Measurements from ENCODE around the gene PCK2. TPM values are rescaled to one million over a fixed set of nuclear protein-coding genes. Genes with fewer than 3 reads are reported as not detected.
"Not testable (repeated sequence)": the region's sequence is repeated elsewhere in the genome, so short reads cannot be mapped to it uniquely, and the experiment has no call there.

The PCK2 gene
- total RNA-seq, result 10 to 100 TPM; 49.6 to 54.9 TPM

DNA sequence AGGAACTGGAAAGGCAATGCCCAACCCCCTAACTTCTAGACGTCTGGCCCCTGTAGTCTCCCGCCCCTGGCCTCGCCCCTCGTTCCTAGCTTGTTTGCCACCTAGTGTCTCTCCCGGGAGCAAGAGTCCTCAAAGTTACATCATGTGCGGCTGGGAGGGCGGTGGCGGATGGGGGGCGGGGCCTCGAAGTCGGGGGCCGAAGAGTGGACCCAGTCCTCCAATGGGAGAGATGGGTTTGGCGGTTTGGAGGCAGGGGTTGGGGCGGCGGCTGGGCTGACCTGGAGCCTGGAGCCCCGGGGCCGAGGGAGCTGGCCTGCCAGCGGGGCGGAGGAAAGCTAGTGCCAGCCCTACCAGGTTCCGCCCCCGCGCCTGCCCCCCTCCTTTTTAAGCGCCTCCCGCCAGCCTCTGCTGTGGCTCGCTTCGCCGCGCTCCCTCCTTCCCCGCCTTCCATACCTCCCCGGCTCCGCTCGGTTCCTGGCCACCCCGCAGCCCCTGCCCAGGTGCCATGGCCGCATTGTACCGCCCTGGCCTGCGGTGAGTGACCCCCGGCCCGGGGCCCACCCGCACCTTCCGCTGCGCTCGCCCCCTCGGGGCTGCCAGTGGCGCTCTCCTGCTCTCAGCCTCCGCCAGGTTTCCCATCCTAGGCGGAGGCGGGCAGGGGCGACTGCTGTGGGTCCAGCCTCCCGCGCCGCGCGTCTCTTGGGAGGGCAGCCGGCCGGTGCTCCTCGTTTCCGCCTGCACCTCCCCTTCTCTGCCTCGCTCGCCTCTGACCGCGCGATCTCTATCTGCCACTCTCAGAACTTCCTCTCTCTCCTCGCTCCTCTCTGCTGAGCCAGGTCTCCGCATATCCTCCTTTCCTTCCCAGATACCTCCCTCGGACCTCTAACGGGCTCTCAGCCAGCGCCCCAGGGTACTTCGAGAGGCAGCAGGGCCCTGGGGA lies at the start of gene PCK2:
TSS of gene PCK2 (plus strand) at position 411 of the 940 bp plus-strand sequence. CDS start at position 506, 95 bp downstream.
- ChIA-PET POLR2A (interaction anchor here (0.6 to 6.4 kb wide), 19 partner anchors 9 to 484 kb away, joined by 3 to 89 read pairs (median 6); partner anchors contain the start of genes CARMIL3, DCAF11, EMC9 and IPO4), CTCF (interaction anchor here (0.6 to 11.8 kb wide), 17 partner anchors 9 to 338 kb away, joined by 3 to 315 read pairs (median 6); partner anchors contain the start of genes CARMIL3, CIDEB, DCAF11 and IRF9)
- H3K36me3 Mint-ChIP-seq (ENCODE audit: low read depth), result peaks cover 28% of the 10 kb centered on the region
- peaks cover 42% of the 10 kb centered on the region for H3K4me1 Mint-ChIP-seq (ENCODE audit: low read depth)
- peak within 1 kb of the TSS; percentile 99 for H3K27ac Mint-ChIP-seq
- ATAC-seq (peak; percentile 80), DNase-seq (peak; percentile 84)
- H3K27me3 Mint-ChIP-seq (ENCODE audit: low read depth), result no peaks in the 10 kb centered on the region
- peak within 1 kb of the TSS; percentile 100 for H3K4me3 Mint-ChIP-seq
- H3K9me3 Mint-ChIP-seq (ENCODE audit: insufficient read depth), result no peaks in the 10 kb centered on the region

DNA sequence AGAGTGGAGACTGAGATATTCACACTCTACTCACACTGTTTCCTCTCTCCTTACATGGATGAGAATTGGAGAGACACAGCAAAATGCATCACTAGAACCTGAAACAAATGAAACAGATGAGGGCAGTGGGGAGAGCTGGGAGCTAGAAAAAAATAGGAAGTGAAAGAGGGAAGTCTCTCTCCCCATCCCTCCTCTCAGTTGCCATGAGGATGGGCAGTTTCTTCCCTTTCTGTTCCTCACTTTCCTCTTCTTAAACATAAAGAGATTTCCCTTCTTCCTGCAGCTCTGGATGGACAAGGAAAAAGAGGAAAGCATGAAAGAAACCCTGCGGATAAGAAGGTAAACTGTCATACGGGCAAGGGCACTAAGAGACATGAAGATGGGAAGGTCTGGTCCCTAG lies 45.1 kb upstream of the PCK2 start:
- Mint-ChIP-seq H3K27me3 (ENCODE audit: low read depth) (peaks cover 46% of the 10 kb centered on the region), H3K4me1 (ENCODE audit: low read depth) (peaks cover 42% of the 10 kb centered on the region)
- DNase-seq; H3K27ac Mint-ChIP-seq; CTCF ChIA-PET; POLR2A ChIA-PET; ATAC-seq; H3K9me3 Mint-ChIP-seq (ENCODE audit: insufficient read depth); H3K36me3 Mint-ChIP-seq (ENCODE audit: low read depth); H3K4me3 Mint-ChIP-seq: not testable (repeated sequence)

- not testable (repeated sequence) for H3K27ac Mint-ChIP-seq; H3K9me3 Mint-ChIP-seq (ENCODE audit: insufficient read depth); H3K36me3 Mint-ChIP-seq (ENCODE audit: low read depth); ATAC-seq
- peaks cover 39% of the 10 kb centered on the region for H3K27me3 Mint-ChIP-seq (ENCODE audit: low read depth)
- H3K4me1 Mint-ChIP-seq (ENCODE audit: low read depth), result peaks cover 29% of the 10 kb centered on the region
- DNase-seq, result peak; percentile 17
- ChIA-PET POLR2A (interaction anchor here (0.9 to 1.5 kb wide), 2 partner anchors 43 to 112 kb away, joined by 3 to 4 read pairs; partner anchors contain the start of gene PCK2), CTCF (interaction anchor here (1.1 to 1.4 kb wide), 2 partner anchors 42 to 63 kb away, joined by 4 read pairs; no protein-coding TSS in a partner anchor)
- peak overlapping the region; percentile 70 for H3K4me3 Mint-ChIP-seq
Observed at GRCh38 chr14:24050753-24051152, 43.4 kb upstream of the PCK2 start.

DNA sequence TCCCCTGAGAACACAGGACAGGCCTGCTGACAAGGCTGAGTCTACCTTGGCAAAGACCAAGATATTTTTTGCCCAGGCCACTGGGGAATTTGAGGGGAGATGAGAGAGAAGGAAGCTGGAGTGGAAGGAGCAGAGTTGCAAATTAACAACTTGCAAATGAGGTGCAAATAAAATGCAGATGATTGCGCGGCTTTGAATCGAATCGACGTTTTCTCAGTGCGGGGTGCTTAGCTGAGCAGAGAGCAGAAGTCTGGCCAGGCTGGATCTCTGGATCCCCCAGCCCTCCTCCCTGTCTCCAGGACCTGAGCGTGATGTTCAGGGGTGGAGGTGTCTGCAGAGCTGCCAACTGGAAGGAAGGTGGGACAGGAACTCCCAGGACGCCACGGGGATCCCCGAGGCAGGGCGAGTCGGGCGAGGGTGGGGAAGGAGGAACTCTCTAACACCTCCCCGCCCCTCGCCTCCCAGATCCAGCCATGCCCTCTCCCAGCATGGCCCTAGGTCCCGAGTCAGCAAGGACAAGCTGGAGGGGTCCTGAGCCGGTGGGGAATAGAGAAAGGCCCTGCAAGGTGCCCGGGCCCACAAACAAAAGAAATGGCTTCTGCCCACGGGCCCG lies 42.8 kb upstream of the PCK2 start:
- peak overlapping the region; percentile 70 for H3K27ac Mint-ChIP-seq
- H3K27me3 Mint-ChIP-seq (ENCODE audit: low read depth), result peaks cover 39% of the 10 kb centered on the region
- no peaks in the 10 kb centered on the region for H3K9me3 Mint-ChIP-seq (ENCODE audit: insufficient read depth)
- peaks cover 28% of the 10 kb centered on the region for H3K4me1 Mint-ChIP-seq (ENCODE audit: low read depth)
- ATAC-seq, result no peak
- DNase-seq, result peak; percentile 18
- POLR2A ChIA-PET, result interaction anchor here (1.1 to 2.0 kb wide), 4 partner anchors 30 to 85 kb away, joined by 3 to 11 read pairs (median 4); partner anchors contain the start of genes DCAF11, NRL, PCK2 and PSME1
- CTCF ChIA-PET, result interaction anchor here (0.7 to 3.6 kb wide), 11 partner anchors 7 to 110 kb away, joined by 3 to 28 read pairs (median 4); partner anchors contain the start of gene IRF9
- H3K36me3 Mint-ChIP-seq (ENCODE audit: low read depth), result no peaks in the 10 kb centered on the region
- H3K4me3 Mint-ChIP-seq, result peak overlapping the region; percentile 70

GRCh38 chr14:24051789-24052655 lies 42.1 kb upstream of the PCK2 start, which contains the start of gene CARMIL3:
Gene CARMIL3 (plus strand): TSS chr14:24052009. CDS start chr14:24052154, 145 bp downstream.
- peaks cover 26% of the 10 kb centered on the region for H3K4me1 Mint-ChIP-seq (ENCODE audit: low read depth)
- ChIA-PET POLR2A (interaction anchor here (1.0 to 2.0 kb wide), 6 partner anchors 29 to 84 kb away, joined by 3 to 11 read pairs (median 4); partner anchors contain the start of genes DCAF11, NRL, PCK2 and PSME1), CTCF (interaction anchor here (0.5 to 3.6 kb wide), 12 partner anchors 8 to 110 kb away, joined by 3 to 28 read pairs (median 4); partner anchors contain the start of gene IRF9)
- H3K27ac Mint-ChIP-seq, result peak within 1 kb of the TSS; percentile 70
- H3K36me3 Mint-ChIP-seq (ENCODE audit: low read depth), result no peaks in the 10 kb centered on the region
- H3K9me3 Mint-ChIP-seq (ENCODE audit: insufficient read depth), result no peaks in the 10 kb centered on the region
- peaks cover 36% of the 10 kb centered on the region for H3K27me3 Mint-ChIP-seq (ENCODE audit: low read depth)
- peak within 1 kb of the TSS; percentile 70 for H3K4me3 Mint-ChIP-seq
- DNase-seq, result peak; percentile 73
- peak; percentile 85 for ATAC-seq

- Mint-ChIP-seq H3K9me3 (ENCODE audit: insufficient read depth) (no peaks in the 10 kb centered on the region), H3K27ac (no peak overlapping the region), H3K4me3 (peak overlapping the region; percentile 55), H3K4me1 (ENCODE audit: low read depth) (peaks cover 26% of the 10 kb centered on the region), H3K36me3 (ENCODE audit: low read depth) (no peaks in the 10 kb centered on the region), H3K27me3 (ENCODE audit: low read depth) (peaks cover 33% of the 10 kb centered on the region)
- ChIA-PET CTCF (interaction anchor here (0.5 to 3.6 kb wide), 8 partner anchors 17 to 109 kb away, joined by 3 to 28 read pairs (median 4); partner anchors contain the start of gene IRF9), POLR2A (interaction anchor here (1.0 to 2.0 kb wide), 4 partner anchors 28 to 61 kb away, joined by 3 to 11 read pairs (median 6); partner anchors contain the start of genes DCAF11 and NRL)
- DNase-seq (no peak), ATAC-seq (no peak)
Observed at GRCh38 chr14:24052656-24053547, 41.2 kb upstream of the PCK2 start.

GRCh38 chr14:24053548-24054323 lies 40.4 kb upstream of the PCK2 start:
- Mint-ChIP-seq H3K36me3 (ENCODE audit: low read depth) (no peaks in the 10 kb centered on the region), H3K9me3 (ENCODE audit: insufficient read depth) (no peaks in the 10 kb centered on the region), H3K4me1 (ENCODE audit: low read depth) (peaks cover 25% of the 10 kb centered on the region), H3K4me3 (peak overlapping the region; percentile 55), H3K27me3 (ENCODE audit: low read depth) (peaks cover 30% of the 10 kb centered on the region), H3K27ac (no peak overlapping the region)
- no peak for ATAC-seq
- ChIA-PET POLR2A (interaction anchor here (0.8 to 1.0 kb wide), 2 partner anchors 27 to 55 kb away, joined by 3 to 5 read pairs; no protein-coding TSS in a partner anchor), CTCF (interaction anchor here (0.8 to 3.6 kb wide), 4 partner anchors 37 to 57 kb away, joined by 3 to 28 read pairs (median 6); no protein-coding TSS in a partner anchor)
- no peak for DNase-seq

- DNase-seq (no peak), ATAC-seq (no peak)
- Mint-ChIP-seq H3K27me3 (ENCODE audit: low read depth) (peaks cover 28% of the 10 kb centered on the region), H3K27ac (no peak overlapping the region), H3K9me3 (ENCODE audit: insufficient read depth) (no peaks in the 10 kb centered on the region), H3K36me3 (ENCODE audit: low read depth) (no peaks in the 10 kb centered on the region), H3K4me1 (ENCODE audit: low read depth) (peaks cover 27% of the 10 kb centered on the region), H3K4me3 (no peak overlapping the region)
- ChIA-PET POLR2A (interaction anchor here (0.8 to 1.0 kb wide), 2 partner anchors 26 to 54 kb away, joined by 3 to 5 read pairs; no protein-coding TSS in a partner anchor), CTCF (interaction anchor here (0.8 to 3.6 kb wide), 3 partner anchors 36 to 54 kb away, joined by 3 to 28 read pairs (median 9); no protein-coding TSS in a partner anchor)
Observed at GRCh38 chr14:24054324-24054641, 39.8 kb upstream of the PCK2 start.

DNA sequence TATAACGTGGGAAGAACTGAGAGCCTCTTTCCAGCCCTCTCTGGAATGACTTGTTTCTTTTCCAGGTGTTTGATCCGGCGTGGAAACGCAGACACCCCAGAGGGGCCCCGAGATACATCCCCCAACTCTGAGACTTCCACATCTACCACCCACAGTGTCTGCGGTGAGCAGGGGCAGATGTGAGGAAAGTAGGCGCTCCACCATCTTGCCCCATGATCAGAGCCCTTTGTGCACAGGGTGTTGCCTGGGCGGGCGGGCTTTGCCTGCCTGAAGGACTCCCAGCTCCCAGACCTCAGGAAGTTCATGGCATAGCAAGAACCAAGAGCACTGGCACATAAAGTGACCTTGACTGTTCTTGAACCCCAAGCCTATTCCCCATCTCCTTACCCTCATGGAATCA lies 39.5 kb upstream of the PCK2 start:
- POLR2A ChIA-PET, result interaction anchor here (1.0 kb wide), 1 partner anchor 26 kb away, joined by 5 read pairs; no protein-coding TSS in a partner anchor
- ATAC-seq, result no peak
- DNase-seq, result no peak

More for the DNA sequence above, 39.5 kb upstream of the PCK2 start:
- CTCF ChIA-PET, result interaction anchor here (1.7 to 4.8 kb wide), 3 partner anchors 36 to 54 kb away, joined by 9 to 210 read pairs (median 28); no protein-coding TSS in a partner anchor
- Mint-ChIP-seq H3K4me1 (ENCODE audit: low read depth) (peaks cover 27% of the 10 kb centered on the region), H3K4me3 (no peak overlapping the region), H3K27me3 (ENCODE audit: low read depth) (peaks cover 28% of the 10 kb centered on the region), H3K36me3 (ENCODE audit: low read depth) (no peaks in the 10 kb centered on the region), H3K27ac (no peak overlapping the region), H3K9me3 (ENCODE audit: insufficient read depth) (no peaks in the 10 kb centered on the region)
